GM12865 (cell line): Measurements from ENCODE around the gene MYH1.

Experiments used
- DNase-seq: peaks from one replicate; pipeline ENCODE4 v3.0.0; 2010; ENCODE audit warnings: low read depth
- H3K4me3 ChIP-seq: 2 replicates; pipeline ENCODE4 v1.5.1; 2011; ENCODE audit warnings: mild to moderate bottlenecking, low read depth, low read length, control low read depth
- TF ChIP-seq, protein P1 (sequence below): IDR thresholded peaks from 2 replicates; pipeline ENCODE4 v1.5.1; 2011; ENCODE audit warnings: low read length, control low read depth, low read depth, inconsistent platforms; ENCODE audit not compliant: insufficient read depth; ENCODE audit errors: missing control alignments

Gene MYH1

DNA sequence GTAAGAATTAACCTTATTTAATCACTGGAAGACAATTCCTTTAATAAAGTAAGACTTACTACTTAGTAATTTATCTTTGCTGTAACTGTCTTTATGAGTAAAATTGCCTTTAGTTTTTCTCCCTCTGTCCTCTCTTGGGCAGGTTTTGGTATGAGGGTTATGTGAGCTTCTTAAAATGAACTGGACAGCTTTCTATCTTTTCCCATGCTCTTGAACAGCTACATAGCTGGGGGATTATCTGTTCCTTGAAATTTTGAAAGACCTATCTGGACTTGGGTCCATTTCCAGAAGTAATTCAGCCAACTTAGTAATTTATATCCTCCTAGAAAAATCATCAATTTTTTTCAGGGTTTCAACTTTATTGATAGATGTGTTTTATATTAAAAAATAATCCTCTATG is 3.6 kb upstream of the MYH1 start:
- no peak for DNase-seq
- H3K4me3 ChIP-seq = no peak overlapping the region
- TF ChIP-seq, protein P1, sequence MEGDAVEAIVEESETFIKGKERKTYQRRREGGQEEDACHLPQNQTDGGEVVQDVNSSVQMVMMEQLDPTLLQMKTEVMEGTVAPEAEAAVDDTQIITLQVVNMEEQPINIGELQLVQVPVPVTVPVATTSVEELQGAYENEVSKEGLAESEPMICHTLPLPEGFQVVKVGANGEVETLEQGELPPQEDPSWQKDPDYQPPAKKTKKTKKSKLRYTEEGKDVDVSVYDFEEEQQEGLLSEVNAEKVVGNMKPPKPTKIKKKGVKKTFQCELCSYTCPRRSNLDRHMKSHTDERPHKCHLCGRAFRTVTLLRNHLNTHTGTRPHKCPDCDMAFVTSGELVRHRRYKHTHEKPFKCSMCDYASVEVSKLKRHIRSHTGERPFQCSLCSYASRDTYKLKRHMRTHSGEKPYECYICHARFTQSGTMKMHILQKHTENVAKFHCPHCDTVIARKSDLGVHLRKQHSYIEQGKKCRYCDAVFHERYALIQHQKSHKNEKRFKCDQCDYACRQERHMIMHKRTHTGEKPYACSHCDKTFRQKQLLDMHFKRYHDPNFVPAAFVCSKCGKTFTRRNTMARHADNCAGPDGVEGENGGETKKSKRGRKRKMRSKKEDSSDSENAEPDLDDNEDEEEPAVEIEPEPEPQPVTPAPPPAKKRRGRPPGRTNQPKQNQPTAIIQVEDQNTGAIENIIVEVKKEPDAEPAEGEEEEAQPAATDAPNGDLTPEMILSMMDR = no peak

DNA sequence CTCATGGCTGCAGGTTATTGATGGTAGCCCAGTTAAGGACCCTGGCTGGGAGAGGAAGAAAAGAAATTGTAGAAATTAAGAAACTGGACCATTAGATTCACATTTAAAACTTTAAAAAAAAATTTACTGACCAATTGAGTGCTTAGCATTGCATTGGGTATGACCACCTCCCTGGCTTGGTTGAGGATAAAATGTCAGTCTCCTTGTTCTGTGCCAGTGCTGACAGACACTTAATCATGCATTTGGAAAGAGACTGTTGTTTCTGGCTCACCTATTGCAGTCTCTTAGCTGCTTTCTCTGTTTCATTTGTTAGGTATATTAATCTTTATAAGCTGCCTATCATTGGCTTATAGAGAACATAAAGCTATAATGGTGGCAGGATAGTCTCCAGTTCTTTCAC is 1.7 kb downstream of the MYH1 start:
- no peak overlapping the region for H3K4me3 ChIP-seq
- DNase-seq = no peak
- TF ChIP-seq, protein P1 = no peak

DNA sequence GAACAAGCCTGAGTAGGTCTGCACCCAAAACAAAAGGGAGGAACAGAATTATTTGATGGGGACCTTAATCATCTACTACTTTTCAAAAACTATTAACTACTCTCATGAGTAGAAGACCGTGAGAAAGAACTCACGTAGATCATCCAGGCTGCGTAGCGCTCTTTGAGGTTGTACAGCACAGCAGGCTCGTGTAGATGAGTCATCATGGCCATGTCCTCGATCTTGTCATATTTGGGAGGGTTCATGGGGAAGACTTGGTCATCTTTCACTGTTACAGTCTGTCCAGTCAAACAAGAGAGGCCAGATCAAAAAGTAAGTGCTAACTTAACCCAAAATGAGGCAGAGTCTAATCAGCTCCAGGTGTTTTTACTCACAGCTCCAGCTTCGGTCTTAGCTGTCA is 2.3 kb downstream of the MYH1 start:
- no peak overlapping the region for H3K4me3 ChIP-seq
- TF ChIP-seq, protein P1 = no peak
- no peak for DNase-seq

DNA sequence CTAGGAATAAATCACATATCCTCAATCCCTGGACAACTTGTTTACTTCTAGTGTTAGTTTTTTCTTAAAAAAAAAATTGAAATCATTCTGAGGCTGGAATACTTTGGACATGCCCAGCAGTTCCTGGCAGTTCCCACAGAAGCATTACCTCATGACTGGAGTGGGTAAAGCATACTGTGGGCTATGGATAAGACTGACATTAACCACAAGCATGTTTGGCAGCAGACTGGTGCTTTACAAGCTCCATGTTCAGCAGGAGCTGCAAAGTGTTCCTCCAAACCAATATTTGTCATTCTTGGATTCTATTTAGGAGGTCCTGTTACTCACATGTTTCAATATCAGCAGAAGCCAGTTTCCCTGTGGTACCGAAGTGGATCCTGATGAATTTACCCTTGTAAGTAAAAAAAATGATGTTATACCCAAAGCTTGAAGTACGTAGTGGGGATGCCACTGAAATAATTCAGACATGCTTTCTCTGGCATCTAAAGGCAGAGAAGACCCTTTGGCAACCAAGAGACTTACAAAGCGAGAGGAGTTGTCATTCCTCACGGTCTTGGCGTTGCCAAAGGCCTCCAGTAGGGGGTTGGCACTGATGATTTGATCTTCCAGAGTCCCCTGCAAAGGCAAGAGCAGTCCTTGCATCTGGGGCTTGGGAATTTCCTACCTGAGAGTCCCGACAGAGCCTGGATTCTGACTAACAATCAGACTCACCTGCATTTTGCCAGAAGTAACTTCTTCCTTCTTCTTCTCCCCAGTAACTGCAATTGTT is 4.9 kb downstream of the MYH1 start:
- H3K4me3 ChIP-seq = no peak overlapping the region
- TF ChIP-seq, protein P1 = no peak
- no peak for DNase-seq

DNA sequence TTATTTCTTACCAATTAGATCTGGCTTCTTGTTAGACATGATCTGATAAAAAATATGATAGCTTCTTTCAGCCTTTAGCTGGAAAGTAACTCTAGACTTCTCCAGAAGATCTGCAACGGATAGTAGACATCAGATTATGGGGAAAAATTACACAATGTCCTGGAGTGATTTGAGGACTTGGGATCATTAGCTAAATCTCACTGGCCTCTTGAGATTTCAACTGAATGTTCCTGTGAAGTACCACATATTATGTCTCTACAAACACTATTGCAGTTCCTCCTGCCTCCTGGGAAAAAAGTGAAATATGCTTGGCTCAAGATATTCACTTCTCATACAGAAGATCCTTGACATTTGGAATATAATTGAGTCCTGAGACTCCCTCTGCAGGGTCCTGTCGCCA is 5.5 kb downstream of the MYH1 start:
- no peak overlapping the region for H3K4me3 ChIP-seq
- no peak for DNase-seq
- TF ChIP-seq, protein P1 = no peak

DNA sequence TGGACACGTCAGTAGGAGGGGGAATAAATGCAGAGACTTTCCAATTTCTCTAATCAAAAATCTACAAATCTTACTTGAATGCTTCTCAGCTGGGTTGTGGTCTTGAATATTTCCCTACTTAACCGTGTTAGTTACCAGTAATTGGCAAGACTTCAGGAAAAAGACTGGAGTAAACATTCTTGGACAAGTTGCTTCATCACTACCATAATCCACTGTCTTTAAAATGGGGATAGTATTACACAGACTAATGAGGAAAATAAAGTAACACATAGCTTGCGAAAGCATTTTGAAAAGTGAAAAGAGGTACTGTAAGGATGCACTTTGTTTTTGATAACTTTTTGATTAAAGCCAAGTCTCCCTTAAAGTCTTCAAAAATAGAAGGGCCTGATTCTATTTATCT is 18.4 kb downstream of the MYH1 start:
- no peak overlapping the region for H3K4me3 ChIP-seq
- TF ChIP-seq, protein P1 = no peak
- no peak for DNase-seq

DNA sequence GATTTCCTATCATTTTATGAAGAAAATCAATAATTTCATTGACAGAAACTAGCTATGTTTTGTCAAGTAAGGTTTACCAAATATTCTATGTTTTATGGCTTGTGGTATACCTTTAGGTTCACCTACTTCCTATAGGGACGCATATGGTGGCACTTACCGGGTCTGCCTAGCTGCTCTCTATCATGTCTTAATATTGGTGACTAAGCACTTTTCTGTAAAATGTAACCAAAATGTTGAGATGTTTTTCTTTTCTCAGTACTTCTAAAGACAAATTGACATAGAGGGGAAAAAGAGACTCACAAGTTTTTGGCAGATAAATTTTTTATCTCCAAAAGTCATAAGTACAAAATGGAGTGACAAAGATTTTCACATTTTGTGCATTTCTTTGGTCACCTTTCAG is 26.3 kb downstream of the MYH1 start:
- no peak for DNase-seq
- no peak overlapping the region for H3K4me3 ChIP-seq
- TF ChIP-seq, protein P1 = no peak
